HepG2 (cell line): ENCODE measurements around the gene NPAS2. TPM values are rescaled to one million over a fixed set of nuclear protein-coding genes. Genes with fewer than 3 reads are reported as not detected.

Experiments used
- CBX5 ChIP-seq: sonication (generic); formaldehyde crosslinking; IDR thresholded peaks from 2 replicates; pipeline ENCODE4 v1.4.0; 2020; ENCODE audit warnings: missing genetic modification reagents, borderline replicate concordance
- HDAC2 ChIP-seq: sonication (generic); formaldehyde crosslinking; IDR thresholded peaks from 2 replicates; pipeline ENCODE4 v1.4.0; 2020; ENCODE audit warnings: missing genetic modification reagents
- LCORL ChIP-seq, 2 experiments: fragments of 450-650 bp in 1 of 2; sonication (generic) in 1 of 2; formaldehyde crosslinking in 1 of 2; IDR thresholded peaks; 2 replicates each; pipeline versions ENCODE4 v1.5.0 to v1.6.1; 2017 to 2020; ENCODE audit warnings: antibody characterized with exemption in 1 of 2, missing genetic modification reagents in 1 of 2
- MED8 ChIP-seq: sonication (generic); formaldehyde crosslinking; IDR thresholded peaks from 2 replicates; pipeline ENCODE4 v1.8.1; 2023; ENCODE audit warnings: mild to moderate bottlenecking, missing genetic modification reagents; ENCODE audit not compliant: insufficient replicate concordance
- POLR2AphosphoS2 ChIP-seq: IDR thresholded peaks from 2 replicates; pipeline ENCODE4 v1.6.1; 2011; ENCODE audit warnings: low read depth, low read length, improper control_type of control experiment
- SIN3A ChIP-seq: IDR thresholded peaks from 2 replicates; pipeline ENCODE4 v1.6.1; 2011; ENCODE audit warnings: low read depth, mild to moderate bottlenecking, control low read depth, low read length, borderline replicate concordance
- SRSF4 ChIP-seq: fragments of 200-400 bp; formaldehyde crosslinking; IDR thresholded peaks from one replicate; pipeline ENCODE4 v1.6.1; 2018; ENCODE audit warnings: mild to moderate bottlenecking, low read depth, low read length, moderate library complexity; ENCODE audit not compliant: poor library complexity, severe bottlenecking
- U2AF2 ChIP-seq: fragments of 200-400 bp; formaldehyde crosslinking; IDR thresholded peaks from 2 replicates; pipeline ENCODE4 v1.6.1; 2017; ENCODE audit warnings: low read depth, mild to moderate bottlenecking, low read length
- YEATS2 ChIP-seq: sonication (generic); formaldehyde crosslinking; IDR thresholded peaks from 2 replicates; pipeline ENCODE4 v1.4.0; 2020; ENCODE audit warnings: missing genetic modification reagents, borderline replicate concordance
- YEATS4 ChIP-seq: sonication (generic); formaldehyde crosslinking; IDR thresholded peaks from 2 replicates; pipeline ENCODE4 v1.4.0; 2020; ENCODE audit warnings: missing genetic modification reagents, borderline replicate concordance
- ZFP41 ChIP-seq: sonication (generic); formaldehyde crosslinking; IDR thresholded peaks from 2 replicates; pipeline ENCODE4 v1.4.0; 2020; ENCODE audit warnings: mild to moderate bottlenecking, missing genetic modification reagents, borderline replicate concordance
- ZFP90 ChIP-seq: sonication (generic); formaldehyde crosslinking; IDR thresholded peaks from 2 replicates; pipeline ENCODE4 v1.8.0; 2022; ENCODE audit warnings: missing genetic modification reagents, mild to moderate bottlenecking, inconsistent platforms, borderline replicate concordance
- ZNF589 ChIP-seq: sonication (generic); formaldehyde crosslinking; conservative IDR thresholded peaks from 2 replicates; pipeline ENCODE4 v1.8.0; 2022; ENCODE audit warnings: mild to moderate bottlenecking, moderate library complexity, missing genetic modification reagents
- ZNF713 ChIP-seq: sonication (generic); formaldehyde crosslinking; IDR thresholded peaks from 2 replicates; pipeline ENCODE4 v1.4.0; 2020; ENCODE audit warnings: mild to moderate bottlenecking, missing genetic modification reagents
- ZNF720 ChIP-seq: sonication (generic); formaldehyde crosslinking; IDR thresholded peaks from 2 replicates; pipeline ENCODE4 v1.4.0; 2020; ENCODE audit warnings: missing genetic modification reagents
- ZNF776 ChIP-seq: sonication (generic); formaldehyde crosslinking; IDR thresholded peaks from 2 replicates; pipeline ENCODE4 v1.4.0; 2020; ENCODE audit warnings: mild to moderate bottlenecking, missing genetic modification reagents
- ZNF790 ChIP-seq: sonication (generic); formaldehyde crosslinking; IDR thresholded peaks from 2 replicates; pipeline ENCODE4 v1.8.0; 2022; ENCODE audit warnings: missing genetic modification reagents, mild to moderate bottlenecking, borderline replicate concordance
- ZSCAN21 ChIP-seq: sonication (generic); formaldehyde crosslinking; IDR thresholded peaks from 2 replicates; pipeline ENCODE4 v1.8.0; 2022; ENCODE audit warnings: mild to moderate bottlenecking, missing genetic modification reagents, moderate library complexity, borderline replicate concordance
- polyA plus RNA-seq, 8 experiments: library from polyadenylated mRNA; depleted of rRNA in 3 of 8; stranded (reverse) in 7 of 8; unstranded in 1 of 8; fragments of >200 nt; fragmentation: Illumina TruSeq in 4 of 8; extraction: Trizol in 4 of 8; gene quantifications; 2 replicates each; pipeline versions ENCODE4 v1.2.1 to v1.2.3, GENCODE V29; 2011 to 2016; ENCODE audit warnings: low read depth in 4 of 8, missing spikeins in 1 of 8, mixed read lengths in 1 of 8; ENCODE audit not compliant: insufficient read depth in 1 of 8
- total RNA-seq, 5 experiments: library from RNA; depleted of rRNA; stranded (reverse); fragments of >200 nt; fragmentation: Illumina TruSeq; extraction: Trizol; gene quantifications; 2 replicates each; pipeline ENCODE4 v1.2.3, GENCODE V29; 2016; ENCODE audit warnings: low read depth in 1 of 5
- TF ChIP-seq, protein P1 (sequence below): sonication (generic); formaldehyde crosslinking; IDR thresholded peaks from 2 replicates; pipeline ENCODE4 v1.4.0; 2020; ENCODE audit warnings: mild to moderate bottlenecking, missing genetic modification reagents
- TF ChIP-seq, protein P2 (sequence below): IDR thresholded peaks from 2 replicates; pipeline ENCODE4 v1.6.1; 2016
- TF ChIP-seq, protein P3 (sequence below): IDR thresholded peaks from 2 replicates; pipeline ENCODE4 v1.6.1; 2016; ENCODE audit warnings: missing compliant biosample characterization, missing genetic modification reagents, borderline replicate concordance

NPAS2 gene
- total and polyA plus RNA-seq, 2 of the 13 experiments (the other 11 are each of a cell fraction or from before 2014, with no cell fraction given) = 14.8 to 37.5 TPM

DNA sequence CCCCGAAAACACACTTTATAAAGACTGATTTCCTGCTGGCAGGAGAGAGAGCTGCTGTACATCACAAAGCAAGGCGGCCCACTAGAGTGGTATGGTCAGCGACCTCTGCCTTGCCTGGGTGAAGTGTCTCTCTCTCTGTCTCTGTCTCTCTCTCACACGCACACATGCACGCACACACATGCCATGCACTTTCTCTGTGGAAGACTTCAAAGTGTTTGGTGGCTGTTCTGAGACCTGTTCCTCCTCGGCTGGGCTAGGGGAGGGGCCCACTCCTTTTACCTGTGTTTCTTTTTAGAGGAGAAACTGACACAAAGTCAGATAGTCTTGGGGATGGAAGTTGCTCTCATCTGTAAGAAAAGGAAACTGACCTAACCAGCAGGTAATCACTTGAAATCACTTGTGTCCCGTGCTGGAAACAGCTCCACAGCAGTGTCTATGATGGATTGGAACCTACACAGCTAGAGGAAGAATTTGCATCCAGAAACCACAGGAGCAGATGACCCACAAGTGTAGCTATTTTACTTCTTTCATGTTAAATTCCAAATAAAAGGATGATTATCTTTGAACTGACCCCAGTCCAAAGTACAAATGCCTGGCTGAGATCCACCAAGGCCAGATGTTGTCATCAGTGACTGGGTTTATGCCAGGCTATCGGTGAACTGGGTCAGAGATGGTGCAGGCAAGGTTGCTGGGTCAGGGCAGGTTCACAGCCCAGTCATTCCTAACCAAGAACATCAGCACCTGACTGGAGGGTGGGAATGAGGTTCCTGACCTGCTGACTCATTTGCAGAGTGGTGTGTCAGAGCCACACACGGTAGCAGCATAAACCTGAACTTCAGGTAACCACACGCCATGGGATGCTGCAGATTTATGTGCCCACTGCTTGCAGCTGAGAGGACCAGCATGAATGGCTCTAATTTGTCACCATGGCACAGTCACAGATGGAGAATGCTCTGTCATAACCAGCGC lies 63.0 kb downstream of the NPAS2 start (continued):
- TF ChIP-seq YEATS4 (CRISPR knock-in tag) (no peak), HDAC2 (CRISPR knock-in tag) (peak; percentile 80), ZNF776 (no peak), MED8 (no peak), POLR2AphosphoS2 (peak; percentile 15; the same call in 1 of the 2 replicates), ZNF713 (CRISPR knock-in tag) (no peak), ZNF720 (CRISPR knock-in tag) (no peak), ZNF589 (CRISPR knock-in tag) (peak; percentile 58; the same call in 1 of the 2 replicates), LCORL (IDR thresholded peaks at IDR 0.05) (no peak; the same call in 1 of the 2 replicates), LCORL (CRISPR knock-in tag; IDR thresholded peaks at IDR 0.05) (peak; percentile 96), U2AF2 (no peak), ZFP41 (no peak), CBX5 (peak; percentile 87), YEATS2 (no peak; the same call in 1 of the 2 replicates), ZNF790 (CRISPR knock-in tag) (no peak), ZSCAN21 (CRISPR knock-in tag) (peak; percentile 81), SIN3A (peak; percentile 73; the same call in 1 of the 2 replicates), ZFP90 (peak; percentile 78; the same call in 1 of the 2 replicates), SRSF4 (no peak)
- TF ChIP-seq, protein P1, sequence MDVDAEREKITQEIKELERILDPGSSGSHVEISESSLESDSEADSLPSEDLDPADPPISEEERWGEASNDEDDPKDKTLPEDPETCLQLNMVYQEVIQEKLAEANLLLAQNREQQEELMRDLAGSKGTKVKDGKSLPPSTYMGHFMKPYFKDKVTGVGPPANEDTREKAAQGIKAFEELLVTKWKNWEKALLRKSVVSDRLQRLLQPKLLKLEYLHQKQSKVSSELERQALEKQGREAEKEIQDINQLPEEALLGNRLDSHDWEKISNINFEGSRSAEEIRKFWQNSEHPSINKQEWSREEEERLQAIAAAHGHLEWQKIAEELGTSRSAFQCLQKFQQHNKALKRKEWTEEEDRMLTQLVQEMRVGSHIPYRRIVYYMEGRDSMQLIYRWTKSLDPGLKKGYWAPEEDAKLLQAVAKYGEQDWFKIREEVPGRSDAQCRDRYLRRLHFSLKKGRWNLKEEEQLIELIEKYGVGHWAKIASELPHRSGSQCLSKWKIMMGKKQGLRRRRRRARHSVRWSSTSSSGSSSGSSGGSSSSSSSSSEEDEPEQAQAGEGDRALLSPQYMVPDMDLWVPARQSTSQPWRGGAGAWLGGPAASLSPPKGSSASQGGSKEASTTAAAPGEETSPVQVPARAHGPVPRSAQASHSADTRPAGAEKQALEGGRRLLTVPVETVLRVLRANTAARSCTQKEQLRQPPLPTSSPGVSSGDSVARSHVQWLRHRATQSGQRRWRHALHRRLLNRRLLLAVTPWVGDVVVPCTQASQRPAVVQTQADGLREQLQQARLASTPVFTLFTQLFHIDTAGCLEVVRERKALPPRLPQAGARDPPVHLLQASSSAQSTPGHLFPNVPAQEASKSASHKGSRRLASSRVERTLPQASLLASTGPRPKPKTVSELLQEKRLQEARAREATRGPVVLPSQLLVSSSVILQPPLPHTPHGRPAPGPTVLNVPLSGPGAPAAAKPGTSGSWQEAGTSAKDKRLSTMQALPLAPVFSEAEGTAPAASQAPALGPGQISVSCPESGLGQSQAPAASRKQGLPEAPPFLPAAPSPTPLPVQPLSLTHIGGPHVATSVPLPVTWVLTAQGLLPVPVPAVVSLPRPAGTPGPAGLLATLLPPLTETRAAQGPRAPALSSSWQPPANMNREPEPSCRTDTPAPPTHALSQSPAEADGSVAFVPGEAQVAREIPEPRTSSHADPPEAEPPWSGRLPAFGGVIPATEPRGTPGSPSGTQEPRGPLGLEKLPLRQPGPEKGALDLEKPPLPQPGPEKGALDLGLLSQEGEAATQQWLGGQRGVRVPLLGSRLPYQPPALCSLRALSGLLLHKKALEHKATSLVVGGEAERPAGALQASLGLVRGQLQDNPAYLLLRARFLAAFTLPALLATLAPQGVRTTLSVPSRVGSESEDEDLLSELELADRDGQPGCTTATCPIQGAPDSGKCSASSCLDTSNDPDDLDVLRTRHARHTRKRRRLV (CRISPR knock-in tag) = no peak
- TF ChIP-seq, protein P2, sequence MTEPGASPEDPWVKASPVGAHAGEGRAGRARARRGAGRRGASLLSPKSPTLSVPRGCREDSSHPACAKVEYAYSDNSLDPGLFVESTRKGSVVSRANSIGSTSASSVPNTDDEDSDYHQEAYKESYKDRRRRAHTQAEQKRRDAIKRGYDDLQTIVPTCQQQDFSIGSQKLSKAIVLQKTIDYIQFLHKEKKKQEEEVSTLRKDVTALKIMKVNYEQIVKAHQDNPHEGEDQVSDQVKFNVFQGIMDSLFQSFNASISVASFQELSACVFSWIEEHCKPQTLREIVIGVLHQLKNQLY (CRISPR knock-in tag) = peak; percentile 67; the same call in 1 of the 2 replicates
- TF ChIP-seq, protein P3, sequence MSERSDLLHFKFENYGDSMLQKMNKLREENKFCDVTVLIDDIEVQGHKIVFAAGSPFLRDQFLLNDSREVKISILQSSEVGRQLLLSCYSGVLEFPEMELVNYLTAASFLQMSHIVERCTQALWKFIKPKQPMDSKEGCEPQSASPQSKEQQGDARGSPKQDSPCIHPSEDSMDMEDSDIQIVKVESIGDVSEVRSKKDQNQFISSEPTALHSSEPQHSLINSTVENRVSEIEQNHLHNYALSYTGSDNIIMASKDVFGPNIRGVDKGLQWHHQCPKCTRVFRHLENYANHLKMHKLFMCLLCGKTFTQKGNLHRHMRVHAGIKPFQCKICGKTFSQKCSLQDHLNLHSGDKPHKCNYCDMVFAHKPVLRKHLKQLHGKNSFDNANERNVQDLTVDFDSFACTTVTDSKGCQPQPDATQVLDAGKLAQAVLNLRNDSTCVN (CRISPR knock-in tag) = 0 out of 2 replicates have a peak, but pooled peaks have one; percentile 56
